A549 (cell line): ENCODE measurements around the gene C2CD2. TPM values are rescaled to one million over a fixed set of nuclear protein-coding genes. Genes with fewer than 3 reads are reported as not detected.

Experiments
- ATAC-seq, 2 experiments: fragments of 200-7000 bp in 1 of 2; fragments of >200 bp in 1 of 2; cut with Nextera tagmentation in 1 of 2; cut with Tn5 transposase in 1 of 2; 3 replicates each; pipeline versions ENCODE4 v1.8.0 to v1.9.1; 2018 to 2020; ENCODE audit warnings: mild to moderate bottlenecking in 1 of 2, moderate library complexity in 1 of 2
- CTCF ChIA-PET: fragments of 300-600 bp; sonication (Branson Sonifier 250); formaldehyde crosslinking; extraction: SDS; loops from one replicate; lab custom pipeline; 2021; ENCODE audit warnings: antibody characterized with exemption, inconsistent platforms; lab: Yijun Ruan, JAX
- POLR2A ChIA-PET: fragments of 350-600 bp; formaldehyde crosslinking; extraction: SDS; loops from one replicate; lab custom pipeline; 2021; ENCODE audit warnings: antibody characterized with exemption, inconsistent platforms; lab: Yijun Ruan, JAX
- DNase-seq, 2 experiments: peaks; one replicate each; pipeline versions ENCODE4 v3.0.0 to v3.0.0-alpha.2; 2011 to 2016; ENCODE audit warnings: low read depth in 1 of 2, low spot score in 1 of 2
- FAIRE-seq: peaks from 2 replicates; lab custom pipeline; 2011; peaks lifted over from hg19 to GRCh38; lab: Jason Lieb, UNC
- H3K27ac ChIP-seq, 2 experiments: fragments of >200 bp; sonication (Bioruptor Twin); formaldehyde crosslinking; 3 replicates each; pipeline ENCODE4 v1.5.1; 2016 to 2017
- H3K4me1 ChIP-seq: fragments of >200 bp; sonication (Bioruptor Twin); formaldehyde crosslinking; 3 replicates; pipeline ENCODE4 v1.6.1; 2016
- H3K4me2 ChIP-seq: fragments of >200 bp; sonication (Bioruptor Twin); formaldehyde crosslinking; 3 replicates; pipeline ENCODE4 v1.6.1; 2016
- H3K4me3 ChIP-seq: fragments of >200 bp; sonication (Bioruptor Twin); formaldehyde crosslinking; 3 replicates; pipeline ENCODE4 v1.5.1; 2016
- H3K9me3 ChIP-seq: fragments of >200 bp; sonication (Bioruptor Twin); formaldehyde crosslinking; 3 replicates; pipeline ENCODE4 v1.6.1; 2016
- BCL3 ChIP-seq: fragments of >200 bp; sonication (Bioruptor Twin); formaldehyde crosslinking; IDR thresholded peaks from 3 replicates; pipeline ENCODE4 v1.6.1; 2016
- CHD4 ChIP-seq: fragments of 200-600 bp; sonication (generic); IDR thresholded peaks from 2 replicates; pipeline ENCODE4 v1.6.1; 2016; ENCODE audit warnings: antibody characterized with exemption, mild to moderate bottlenecking, borderline replicate concordance
- CTCF ChIP-seq: fragments of >200 bp; sonication (Bioruptor Twin); formaldehyde crosslinking; IDR thresholded peaks from 3 replicates; pipeline ENCODE4 v1.5.1; 2016
- E2F6 ChIP-seq: IDR thresholded peaks from 2 replicates; pipeline ENCODE4 v1.6.1; 2012; ENCODE audit warnings: low read depth, borderline replicate concordance
- EHMT2 ChIP-seq: fragments of 200-600 bp; sonication (generic); IDR thresholded peaks from 2 replicates; pipeline ENCODE4 v1.6.1; 2016; ENCODE audit warnings: antibody characterized with exemption, low read depth, mild to moderate bottlenecking, moderate library complexity
- FOSB ChIP-seq: fragments of 250-450 bp; sonication (Bioruptor Pico); IDR thresholded peaks from 2 replicates; pipeline ENCODE4 v1.5.0; 2020; ENCODE audit warnings: mild to moderate bottlenecking, moderate library complexity
- FOSL2 ChIP-seq, 2 experiments: fragments of 450-650 bp in 1 of 2; fragments of >200 bp in 1 of 2; sonication (Bioruptor Twin) in 1 of 2; formaldehyde crosslinking; IDR thresholded peaks; 2 replicates each; pipeline versions ENCODE4 v1.5.0 to v1.6.1; 2016 to 2020; ENCODE audit warnings: mild to moderate bottlenecking in 1 of 2, moderate library complexity in 1 of 2
- HDAC2 ChIP-seq: fragments of 200-600 bp; sonication (generic); IDR thresholded peaks from 2 replicates; pipeline ENCODE4 v1.6.1; 2016
- HEYL ChIP-seq: fragments of 250-450 bp; sonication (Bioruptor Pico); IDR thresholded peaks from 2 replicates; pipeline ENCODE4 v1.8.0; 2021; ENCODE audit warnings: mild to moderate bottlenecking, moderate library complexity
- HOXA7 ChIP-seq: fragments of 250-450 bp; sonication (Bioruptor Pico); IDR thresholded peaks from 2 replicates; pipeline ENCODE4 v1.5.0; 2020; ENCODE audit warnings: mild to moderate bottlenecking, moderate library complexity
- HOXB13 ChIP-seq: fragments of 250-450 bp; sonication (Bioruptor Pico); IDR thresholded peaks from 2 replicates; pipeline ENCODE4 v1.5.0; 2020; ENCODE audit warnings: low read depth, mild to moderate bottlenecking, moderate library complexity
- JUNB ChIP-seq: fragments of >200 bp; sonication (Bioruptor Twin); formaldehyde crosslinking; IDR thresholded peaks from 2 replicates; pipeline ENCODE4 v1.6.1; 2016
- KDM1A ChIP-seq: fragments of 200-600 bp; sonication (generic); IDR thresholded peaks from 2 replicates; pipeline ENCODE4 v1.6.1; 2016; ENCODE audit warnings: low read depth, mild to moderate bottlenecking
- MAFK ChIP-seq: fragments of 450-650 bp; IDR thresholded peaks from 2 replicates; pipeline ENCODE4 v1.6.1; 2014; ENCODE audit not compliant: partially characterized antibody
- MAX ChIP-seq: IDR thresholded peaks from 2 replicates; pipeline ENCODE4 v1.6.1; 2012
- NPAS2 ChIP-seq: fragments of 250-450 bp; sonication (Bioruptor Pico); IDR thresholded peaks from 2 replicates; pipeline ENCODE4 v1.8.0; 2022; ENCODE audit warnings: mild to moderate bottlenecking, moderate library complexity, borderline replicate concordance
- NR3C1 ChIP-seq: fragments of >200 bp; sonication (Bioruptor Twin); formaldehyde crosslinking; IDR thresholded peaks from 3 replicates; pipeline ENCODE4 v1.6.1; 2017
- POLR2A ChIP-seq: IDR thresholded peaks from 2 replicates; pipeline ENCODE4 v1.6.1; 2012; ENCODE audit warnings: mild to moderate bottlenecking, low read length
- POLR2AphosphoS2 ChIP-seq: conservative IDR thresholded peaks from 2 replicates; pipeline ENCODE4 v1.6.1; 2012; ENCODE audit warnings: low read length, improper control_type of control experiment, inconsistent platforms
- RAD21 ChIP-seq, 2 experiments: fragments of >200 bp in 1 of 2; sonication (Bioruptor Twin) in 1 of 2; formaldehyde crosslinking in 1 of 2; IDR thresholded peaks in 1 of 2; conservative IDR thresholded peaks in 1 of 2; 2 replicates in 1 of 2; 3 replicates in 1 of 2; pipeline ENCODE4 v1.6.1; 2012 to 2018; ENCODE audit warnings: inconsistent platforms in 1 of 2
- RCOR1 ChIP-seq: fragments of 150-350 bp; IDR thresholded peaks from 2 replicates; pipeline ENCODE4 v1.6.1; 2014; ENCODE audit warnings: antibody characterized with exemption, low read length, low read depth
- RNF2 ChIP-seq: fragments of 200-600 bp; sonication (generic); IDR thresholded peaks from 2 replicates; pipeline ENCODE4 v1.6.1; 2016; ENCODE audit warnings: low read depth, mild to moderate bottlenecking, antibody characterized with exemption, moderate library complexity, borderline replicate concordance
- SMC3 ChIP-seq: fragments of >200 bp; sonication (Bioruptor Twin); formaldehyde crosslinking; IDR thresholded peaks from 3 replicates; pipeline ENCODE4 v1.6.1; 2018; ENCODE audit warnings: inconsistent platforms
- TP53 ChIP-seq: fragments of 250-450 bp; sonication (Bioruptor Pico); IDR thresholded peaks from 2 replicates; pipeline ENCODE4 v1.5.0; 2021; ENCODE audit warnings: mild to moderate bottlenecking, moderate library complexity
- ZC3H11A ChIP-seq: fragments of 450-650 bp; IDR thresholded peaks from 2 replicates; pipeline ENCODE4 v1.6.1; 2014; ENCODE audit warnings: antibody characterized with exemption, mild to moderate bottlenecking
- WGBS: methylation state at CpG from one replicate; pipeline ENCODE4 v1.1.6; 2017; ENCODE audit errors: missing lambda C conversion rate; 5-methylcytosine and 5-hydroxymethylcytosine counted together
- polyA plus RNA-seq, 4 experiments: library from polyadenylated mRNA; depleted of rRNA in 3 of 4; stranded (reverse); fragments of >200 nt; fragmentation: RNase III in 1 of 4; extraction: RNeasy Plus Mini Kit Qiagen cat#74134 plus additional on column Dnase treatment in 1 of 4; gene quantifications; 2 replicates in 3 of 4; 3 replicates in 1 of 4; pipeline ENCODE4 v1.2.3, GENCODE V29; 2011 to 2017

C2CD2 gene
- polyA plus RNA-seq, 2 of the 4 experiments (the other 2 are of a cell fraction), result 7.0 to 13.5 TPM

- Histone ChIP-seq H3K4me1 (peaks cover 35% of the 10 kb centered on the region), H3K9me3 (no peaks in the 10 kb centered on the region), H3K4me3 (no peak overlapping the region), H3K4me2 (no peak overlapping the region; the same call in 2 of the 3 replicates), H3K27ac (peak overlapping the region in 1 of 2 experiments; percentile 85; a peak in 5 of 6 replicates)
- ATAC-seq, result no peak
- CTCF ChIA-PET, result interaction anchor here (0.7 to 2.3 kb wide), 4 partner anchors 10 to 159 kb away, joined by 3 to 6 read pairs (median 4); partner anchors contain the start of gene PRDM15
- no peak for FAIRE-seq
- TF ChIP-seq BCL3 (no peak), HEYL (CRISPR knock-in tag) (no peak), MAFK (peak; percentile 3), KDM1A (no peak)
- DNase-seq, result no peak
- POLR2A ChIA-PET, result no interaction called here
- 77% methylated on average over 6 of the region's 16 CpGs for WGBS
Measured at GRCh38 chr21:41958886-41959563, 5.2 kb upstream of the C2CD2 start.

GRCh38 chr21:41957991-41958766 is 4.4 kb upstream of the C2CD2 start:
- ATAC-seq (peak; percentile 48 to 82; a peak in 4 of 6 replicates), FAIRE-seq (no peak), DNase-seq (peak; percentile 65 to 68)
- WGBS, result 70% methylated on average over 8 of the region's 24 CpGs
- Histone ChIP-seq H3K9me3 (no peaks in the 10 kb centered on the region), H3K4me1 (peaks cover 35% of the 10 kb centered on the region), H3K4me3 (no peak overlapping the region), H3K27ac (peak overlapping the region; percentile 78 to 85), H3K4me2 (peak overlapping the region; percentile 67)
- TF ChIP-seq POLR2A (no peak), HEYL (CRISPR knock-in tag) (no peak), MAX (no peak; the same call in 1 of the 2 replicates), RCOR1 (no peak), RNF2 (no peak), HOXA7 (CRISPR knock-in tag) (no peak), KDM1A (no peak), HOXB13 (CRISPR knock-in tag) (no peak), CHD4 (no peak), FOSL2 (IDR thresholded peaks at IDR 0.05) (no peak), FOSL2 (CRISPR knock-in tag; IDR thresholded peaks at IDR 0.05) (peak; percentile 42; the same call in 1 of the 2 replicates), HDAC2 (no peak), NR3C1 (no peak), JUNB (0 out of 2 replicates have a peak, but pooled peaks have one; percentile 25), FOSB (CRISPR knock-in tag) (no peak), SMC3 (0 out of 3 replicates have a peak, but pooled peaks have one; percentile 16), TP53 (CRISPR knock-in tag) (no peak), RAD21 (conservative IDR thresholded peaks at IDR 0.05 in 1 of 2, IDR thresholded peaks at IDR 0.05 in 1 of 2) (peak in 1 of 2 experiments; percentile 29; a peak in 1 of 5 replicates), NPAS2 (CRISPR knock-in tag) (no peak), CTCF (peak; percentile 26; the same call in 1 of the 3 replicates), EHMT2 (no peak), ZC3H11A (no peak), POLR2AphosphoS2 (no peak), E2F6 (0 out of 2 replicates have a peak, but pooled peaks have one; percentile 23)
- ChIA-PET CTCF (interaction anchor here (0.7 to 2.3 kb wide), 8 partner anchors 8 to 150 kb away, joined by 3 to 6 read pairs (median 4); partner anchors contain the start of gene PRDM15), POLR2A (no interaction called here)
